ENCODE measurements around the gene OR7G3.

DNA sequence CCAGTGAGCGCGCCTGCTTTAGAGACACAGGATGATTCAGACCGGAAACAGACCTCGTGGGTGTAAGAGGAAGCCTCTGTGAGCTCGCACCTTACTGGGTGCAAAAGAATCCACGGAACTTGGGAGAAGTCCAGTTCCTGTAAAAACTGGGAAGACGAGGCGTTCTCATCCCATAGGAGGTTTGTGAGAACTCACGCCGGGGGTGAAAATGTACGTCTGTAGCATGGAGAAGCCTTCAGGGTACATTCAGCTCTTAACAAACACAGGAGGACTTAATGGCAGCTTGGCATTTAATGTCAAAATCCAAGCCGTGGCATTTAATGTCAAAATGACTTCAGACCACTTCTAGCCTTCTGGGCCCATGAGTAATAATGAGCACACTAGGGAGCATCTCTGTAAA, 34.7 kb upstream of the OR7G3 start:
- TF ChIP-seq, protein P1, sequence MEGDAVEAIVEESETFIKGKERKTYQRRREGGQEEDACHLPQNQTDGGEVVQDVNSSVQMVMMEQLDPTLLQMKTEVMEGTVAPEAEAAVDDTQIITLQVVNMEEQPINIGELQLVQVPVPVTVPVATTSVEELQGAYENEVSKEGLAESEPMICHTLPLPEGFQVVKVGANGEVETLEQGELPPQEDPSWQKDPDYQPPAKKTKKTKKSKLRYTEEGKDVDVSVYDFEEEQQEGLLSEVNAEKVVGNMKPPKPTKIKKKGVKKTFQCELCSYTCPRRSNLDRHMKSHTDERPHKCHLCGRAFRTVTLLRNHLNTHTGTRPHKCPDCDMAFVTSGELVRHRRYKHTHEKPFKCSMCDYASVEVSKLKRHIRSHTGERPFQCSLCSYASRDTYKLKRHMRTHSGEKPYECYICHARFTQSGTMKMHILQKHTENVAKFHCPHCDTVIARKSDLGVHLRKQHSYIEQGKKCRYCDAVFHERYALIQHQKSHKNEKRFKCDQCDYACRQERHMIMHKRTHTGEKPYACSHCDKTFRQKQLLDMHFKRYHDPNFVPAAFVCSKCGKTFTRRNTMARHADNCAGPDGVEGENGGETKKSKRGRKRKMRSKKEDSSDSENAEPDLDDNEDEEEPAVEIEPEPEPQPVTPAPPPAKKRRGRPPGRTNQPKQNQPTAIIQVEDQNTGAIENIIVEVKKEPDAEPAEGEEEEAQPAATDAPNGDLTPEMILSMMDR (IDR thresholded peaks at IDR 0.05; ENCODE audit: low read depth, low read length): no peak
- TF ChIP-seq POLR2A (IDR thresholded peaks at IDR 0.05; ENCODE audit: extremely low read depth, insufficient read length) (no peak), MYC (IDR thresholded peaks at IDR 0.05; ENCODE audit: low read depth, low read length) (no peak)
- TF ChIP-seq, protein P2, sequence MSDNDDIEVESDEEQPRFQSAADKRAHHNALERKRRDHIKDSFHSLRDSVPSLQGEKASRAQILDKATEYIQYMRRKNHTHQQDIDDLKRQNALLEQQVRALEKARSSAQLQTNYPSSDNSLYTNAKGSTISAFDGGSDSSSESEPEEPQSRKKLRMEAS (IDR thresholded peaks at IDR 0.05; ENCODE audit: low read depth, low read length): no peak

Data from NB4 (cell line).